ENCODE results near the gene TBC1D22A. TPM values are rescaled to one million over a fixed set of nuclear protein-coding genes. Genes with fewer than 3 reads are reported as not detected.

The TBC1D22A gene
- total and polyA plus RNA-seq, 7 experiments from 2014 or later = 18.6 to 50.1 (median 39.3) TPM

GRCh38 chr22:46971099-46971763 lies 208.8 kb downstream of the TBC1D22A start:
- no peaks in the 10 kb centered on the region for H3K9me3 ChIP-seq (ENCODE audit: control insufficient read depth in 2 of 3, low read length in 3 of 3)
- ChIA-PET CTCF (no interaction called here), POLR2A (no interaction called here)
- H3K27ac ChIP-seq (ENCODE audit: low read depth, low read length) = no peak overlapping the region
- intact Hi-C loops (cut with micrococcal nuclease) = no loop called here
- peaks cover 14 to 26% (median 16%) of the 10 kb centered on the region in 7 donors for H3K4me1 Mint-ChIP-seq
- DNase-seq = no peak
- no peaks in the 10 kb centered on the region for H3K9me3 Mint-ChIP-seq
- no peaks in the 10 kb centered on the region for H3K27me3 ChIP-seq (ENCODE audit: control insufficient read depth in 2 of 2, insufficient read depth in 2 of 2, low read length in 2 of 2)
- peaks cover 2 to 31% (median 6%) of the 10 kb centered on the region in 5 donors for H3K36me3 Mint-ChIP-seq
- H3K27me3 Mint-ChIP-seq = no peaks in the 10 kb centered on the region
- no peak overlapping the region for H3K4me3 Mint-ChIP-seq
- no peak overlapping the region for H3K27ac Mint-ChIP-seq
- H3K36me3 ChIP-seq (ENCODE audit: control insufficient read depth in 2 of 3, insufficient read depth in 3 of 3, low read length in 3 of 3) = peaks cover 0 to 34% (median 0%) of the 10 kb centered on the region in 3 experiments
- H3K4me1 ChIP-seq (ENCODE audit: control insufficient read depth in 2 of 2, insufficient read depth in 2 of 2, low read length in 2 of 2) = no peaks in the 10 kb centered on the region
- no peak overlapping the region for H3K4me3 ChIP-seq (ENCODE audit: low read length)
- peak; percentile 24 for ATAC-seq

GRCh38 chr22:46971764-46972125 lies 209.3 kb downstream of the TBC1D22A start:
- peaks cover 0 to 39% (median 0%) of the 10 kb centered on the region in 3 experiments for H3K36me3 ChIP-seq (ENCODE audit: control insufficient read depth in 2 of 3, insufficient read depth in 3 of 3, low read length in 3 of 3)
- Mint-ChIP-seq H3K27me3 (no peaks in the 10 kb centered on the region), H3K9me3 (no peaks in the 10 kb centered on the region), H3K27ac (no peak overlapping the region), H3K36me3 (peaks cover 4 to 34% (median 6%) of the 10 kb centered on the region in 5 donors), H3K4me1 (peaks cover 13 to 26% (median 16%) of the 10 kb centered on the region in 7 donors), H3K4me3 (no peak overlapping the region)
- no peak for DNase-seq
- ATAC-seq = no peak
- no peak overlapping the region for H3K27ac ChIP-seq (ENCODE audit: low read depth, low read length)
- H3K4me3 ChIP-seq (ENCODE audit: low read length) = no peak overlapping the region
- CTCF ChIA-PET = no interaction called here
- no peaks in the 10 kb centered on the region for H3K27me3 ChIP-seq (ENCODE audit: control insufficient read depth in 2 of 2, insufficient read depth in 2 of 2, low read length in 2 of 2)
- H3K9me3 ChIP-seq (ENCODE audit: control insufficient read depth in 2 of 3, low read length in 3 of 3) = no peaks in the 10 kb centered on the region
- POLR2A ChIA-PET = no interaction called here
- H3K4me1 ChIP-seq (ENCODE audit: control insufficient read depth in 2 of 2, insufficient read depth in 2 of 2, low read length in 2 of 2) = no peaks in the 10 kb centered on the region
- intact Hi-C loops (cut with micrococcal nuclease) = no loop called here

GRCh38 chr22:46972256-46972655 lies 209.8 kb downstream of the TBC1D22A start:
- Mint-ChIP-seq H3K9me3 (peaks cover 0 to 2% (median 0%) of the 10 kb centered on the region in 11 donors), H3K27ac (no peak overlapping the region), H3K4me3 (no peak overlapping the region), H3K4me1 (peaks cover 8 to 26% (median 16%) of the 10 kb centered on the region in 7 donors), H3K27me3 (no peaks in the 10 kb centered on the region), H3K36me3 (peaks cover 4 to 39% (median 11%) of the 10 kb centered on the region in 5 donors)
- H3K36me3 ChIP-seq (ENCODE audit: control insufficient read depth in 2 of 3, insufficient read depth in 3 of 3, low read length in 3 of 3) = peaks cover 0 to 43% (median 0%) of the 10 kb centered on the region in 3 experiments
- intact Hi-C loops (cut with micrococcal nuclease) = no loop called here
- DNase-seq = no peak
- ChIA-PET CTCF (no interaction called here), POLR2A (no interaction called here)
- H3K4me3 ChIP-seq (ENCODE audit: low read length) = no peak overlapping the region
- H3K4me1 ChIP-seq (ENCODE audit: control insufficient read depth in 2 of 2, insufficient read depth in 2 of 2, low read length in 2 of 2) = no peaks in the 10 kb centered on the region
- no peak for ATAC-seq
- no peaks in the 10 kb centered on the region for H3K9me3 ChIP-seq (ENCODE audit: control insufficient read depth in 2 of 3, low read length in 3 of 3)
- no peak overlapping the region for H3K27ac ChIP-seq (ENCODE audit: low read depth, low read length)
- H3K27me3 ChIP-seq (ENCODE audit: control insufficient read depth in 2 of 2, insufficient read depth in 2 of 2, low read length in 2 of 2) = no peaks in the 10 kb centered on the region

GRCh38 chr22:46972901-46973831 lies 210.7 kb downstream of the TBC1D22A start:
- Histone ChIP-seq H3K9me3 (ENCODE audit: control insufficient read depth in 2 of 3, low read length in 3 of 3) (no peaks in the 10 kb centered on the region), H3K4me1 (ENCODE audit: control insufficient read depth in 2 of 2, insufficient read depth in 2 of 2, low read length in 2 of 2) (no peaks in the 10 kb centered on the region), H3K27me3 (ENCODE audit: control insufficient read depth in 2 of 2, insufficient read depth in 2 of 2, low read length in 2 of 2) (no peaks in the 10 kb centered on the region), H3K4me3 (ENCODE audit: low read length) (no peak overlapping the region), H3K27ac (ENCODE audit: low read depth, low read length) (no peak overlapping the region), H3K36me3 (ENCODE audit: control insufficient read depth in 2 of 3, insufficient read depth in 3 of 3, low read length in 3 of 3) (peaks cover 0 to 50% (median 0%) of the 10 kb centered on the region in 3 experiments)
- Mint-ChIP-seq H3K27me3 (no peaks in the 10 kb centered on the region), H3K36me3 (peaks cover 6 to 47% (median 12%) of the 10 kb centered on the region in 5 donors), H3K4me3 (no peak overlapping the region), H3K4me1 (peaks cover 7 to 23% (median 16%) of the 10 kb centered on the region in 7 donors), H3K9me3 (peaks cover 0 to 2% (median 0%) of the 10 kb centered on the region in 11 donors), H3K27ac (no peak overlapping the region)
- intact Hi-C loops (cut with micrococcal nuclease) = no loop called here
- no peak for DNase-seq
- no peak for ATAC-seq
- CTCF ChIA-PET = no interaction called here
- POLR2A ChIA-PET = no interaction called here

DNA sequence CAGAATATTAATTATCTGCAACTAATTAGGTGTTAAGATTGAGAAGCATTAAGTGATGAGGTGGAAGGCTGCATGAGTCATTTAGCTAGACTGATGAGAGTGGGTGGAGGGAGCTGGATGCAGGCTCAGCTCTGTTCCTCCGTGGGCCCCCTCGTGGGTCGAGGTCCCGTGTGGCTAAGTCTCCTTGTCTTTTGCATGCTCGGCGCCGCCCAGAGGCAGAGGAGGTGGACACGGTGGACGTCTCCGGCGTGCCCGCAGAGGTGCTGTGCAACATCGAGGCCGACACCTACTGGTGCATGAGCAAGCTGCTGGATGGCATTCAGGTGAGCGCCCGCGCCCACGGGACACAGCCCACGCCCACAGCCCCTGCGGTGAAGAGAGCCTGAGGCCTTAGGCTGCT lies 211.6 kb downstream of the TBC1D22A start:
- Histone ChIP-seq H3K9me3 (ENCODE audit: control insufficient read depth in 2 of 3, low read length in 3 of 3) (no peaks in the 10 kb centered on the region), H3K36me3 (ENCODE audit: control insufficient read depth in 2 of 3, insufficient read depth in 3 of 3, low read length in 3 of 3) (peaks cover 0 to 55% (median 0%) of the 10 kb centered on the region in 3 experiments), H3K4me3 (ENCODE audit: low read length) (no peak overlapping the region), H3K27ac (ENCODE audit: low read depth, low read length) (no peak overlapping the region), H3K4me1 (ENCODE audit: control insufficient read depth in 2 of 2, insufficient read depth in 2 of 2, low read length in 2 of 2) (no peaks in the 10 kb centered on the region), H3K27me3 (ENCODE audit: control insufficient read depth in 2 of 2, insufficient read depth in 2 of 2, low read length in 2 of 2) (no peaks in the 10 kb centered on the region)
- Mint-ChIP-seq H3K9me3 (peaks cover 0 to 2% (median 0%) of the 10 kb centered on the region in 11 donors), H3K4me3 (no peak overlapping the region), H3K4me1 (peaks cover 7 to 23% (median 14%) of the 10 kb centered on the region in 7 donors), H3K27ac (no peak overlapping the region), H3K27me3 (no peaks in the 10 kb centered on the region), H3K36me3 (peaks cover 8 to 52% (median 20%) of the 10 kb centered on the region in 5 donors)
- ChIA-PET POLR2A (no interaction called here), CTCF (no interaction called here)
- no peak for ATAC-seq
- intact Hi-C loops (cut with micrococcal nuclease) = no loop called here
- DNase-seq = no peak

DNA sequence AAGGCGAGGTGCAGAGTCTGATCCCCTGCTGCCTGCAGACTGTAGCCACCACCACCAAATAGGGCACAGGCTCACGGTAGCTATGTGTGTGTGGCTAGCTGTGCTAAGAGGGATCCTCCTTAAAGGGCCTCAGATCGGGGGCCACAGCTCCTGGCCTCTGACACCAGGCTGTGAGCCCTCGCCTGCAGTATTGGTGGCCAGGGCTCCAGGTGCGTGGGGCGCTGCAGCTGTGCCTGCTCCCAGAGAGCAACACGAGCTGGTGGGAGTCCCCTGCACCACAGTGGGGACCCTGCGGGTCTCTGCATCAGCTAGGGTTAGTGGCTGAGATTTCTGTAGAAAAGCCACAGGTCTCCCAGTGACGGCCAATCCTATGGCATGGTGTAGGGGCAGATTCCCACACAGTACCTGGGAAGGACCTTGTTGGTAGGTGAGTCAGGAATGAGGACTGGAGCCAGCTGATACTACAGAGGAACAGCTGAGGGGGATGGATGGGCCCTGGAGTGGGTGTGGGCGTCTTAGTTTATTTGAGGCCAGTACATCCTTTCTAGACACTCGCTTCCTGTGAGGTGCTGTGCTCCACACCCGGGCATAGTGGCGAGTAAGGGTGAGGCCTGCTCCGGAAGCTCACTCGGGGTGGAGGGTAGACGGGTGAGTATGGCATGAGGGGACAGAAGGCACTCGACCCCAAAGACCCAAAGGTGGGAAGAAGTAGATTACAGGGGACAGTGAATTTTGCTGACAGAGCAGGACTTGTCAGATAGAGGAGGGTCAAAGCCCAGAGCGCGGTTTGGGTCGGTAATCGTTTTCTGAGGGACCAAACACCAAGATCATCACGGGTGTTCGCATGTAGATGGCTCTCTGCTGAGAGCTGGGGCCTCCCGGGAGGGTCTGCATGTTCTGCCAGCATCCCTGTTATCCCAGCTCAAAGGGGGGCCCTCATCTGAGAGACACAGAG lies 212.5 kb downstream of the TBC1D22A start:
- no peak overlapping the region for H3K4me3 Mint-ChIP-seq
- H3K27ac Mint-ChIP-seq = peak overlapping the region in 1 of 9 donors; percentile 78
- no peaks in the 10 kb centered on the region for H3K9me3 ChIP-seq (ENCODE audit: control insufficient read depth in 2 of 3, low read length in 3 of 3)
- ATAC-seq (no peak), DNase-seq (no peak)
- peaks cover 0 to 62% (median 0%) of the 10 kb centered on the region in 3 experiments for H3K36me3 ChIP-seq (ENCODE audit: control insufficient read depth in 2 of 3, insufficient read depth in 3 of 3, low read length in 3 of 3)
- ChIA-PET POLR2A (no interaction called here), CTCF (interaction anchor here (0.6 kb wide), 1 partner anchor 672 kb away, joined by 3 read pairs; no protein-coding TSS in a partner anchor)
- H3K4me1 ChIP-seq (ENCODE audit: control insufficient read depth in 2 of 2, insufficient read depth in 2 of 2, low read length in 2 of 2) = no peaks in the 10 kb centered on the region
- intact Hi-C loops (cut with micrococcal nuclease) = no loop called here
- H3K36me3 Mint-ChIP-seq = peaks cover 14 to 61% (median 29%) of the 10 kb centered on the region in 5 donors
- no peak overlapping the region for H3K27ac ChIP-seq (ENCODE audit: low read depth, low read length)
- H3K4me1 Mint-ChIP-seq = peaks cover 5 to 24% (median 7%) of the 10 kb centered on the region in 7 donors
- H3K27me3 ChIP-seq (ENCODE audit: control insufficient read depth in 2 of 2, insufficient read depth in 2 of 2, low read length in 2 of 2) = no peaks in the 10 kb centered on the region
- H3K27me3 Mint-ChIP-seq = no peaks in the 10 kb centered on the region
- H3K4me3 ChIP-seq (ENCODE audit: low read length) = no peak overlapping the region
- H3K9me3 Mint-ChIP-seq = peaks cover 0 to 2% (median 0%) of the 10 kb centered on the region in 11 donors

Data from naive thymus-derived CD4-positive, alpha-beta T cell (primary cell).